ENCODE data around the gene ANGPTL7. TPM values are rescaled to one million over a fixed set of nuclear protein-coding genes. Genes with fewer than 3 reads are reported as not detected.

ANGPTL7 gene
- total and polyA plus RNA-seq, 2 of the 8 experiments (the other 6 are each of a cell fraction or from before 2014, with no cell fraction given), result not detected

GRCh38 chr1:11151826-11152612 is 37.1 kb upstream of the ANGPTL7 start:
- no peak for TF ChIP-seq HDAC2 (IDR thresholded peaks at IDR 0.05; ENCODE audit: borderline replicate concordance in 1 of 2, low read depth in 2 of 2, low read length in 2 of 2)
- 0 out of 2 replicates have a peak, but pooled peaks have one; percentile 17 for TF ChIP-seq JUND (IDR thresholded peaks at IDR 0.05; ENCODE audit: low read length)
- TF ChIP-seq TBP (IDR thresholded peaks at IDR 0.05; ENCODE audit: low read depth, low read length), result no peak
- no peak overlapping the region for H3K9ac ChIP-seq (replicated peaks in 1 of 4; ENCODE audit: extremely low read depth in 1 of 4, low read depth in 3 of 4, low read length in 3 of 4)
- no peak overlapping the region for H2AFZ ChIP-seq (ENCODE audit: low read length)
- H3K4me3 ChIP-seq (ENCODE audit: extremely low read depth in 1 of 4, insufficient read depth in 2 of 4, low read depth in 3 of 4, low read length in 4 of 4), result no peak overlapping the region
- H4K8ac ChIP-seq (ENCODE audit: extremely low read depth, insufficient read depth, low read length), result no peak overlapping the region
- H3K9me3 ChIP-seq (ENCODE audit: insufficient read depth in 2 of 2, low read depth in 1 of 2, low read length in 1 of 2), result no peaks in the 10 kb centered on the region
- H3K4ac ChIP-seq (replicated peaks; ENCODE audit: insufficient read length, low read depth, low read length), result no peak overlapping the region
- H2BK120ac ChIP-seq (replicated peaks; ENCODE audit: low read depth, low read length), result no peak overlapping the region
- no peaks in the 10 kb centered on the region for H4K20me1 ChIP-seq (replicated peaks in 1 of 2; ENCODE audit: control insufficient read depth in 1 of 2, insufficient read depth in 2 of 2, low read length in 2 of 2)
- no peaks in the 10 kb centered on the region for H3K79me1 ChIP-seq (ENCODE audit: low read depth, low read length)
- 90% methylated on average over 9 of the region's 9 CpGs; no CpG with 5 or more reads in 1 of the 2 experiments for WGBS, 2 experiments (ENCODE audit: extremely low coverage in 1 of 2, insufficient coverage in 1 of 2, insufficient read length in 1 of 2, insufficient replicate concordance in 2 of 2, low coverage in 1 of 2, low lambda C conversion rate in 2 of 2, missing lambda C conversion rate in 1 of 2)
- H3K56ac ChIP-seq (replicated peaks; ENCODE audit: insufficient read length, low read depth, low read length), result no peak overlapping the region
- POLR2A ChIA-PET (ENCODE audit: partially characterized antibody), result interaction anchor here (0.6 to 1.9 kb wide), 2 partner anchors 53 to 65 kb away, joined by 3 to 6 read pairs; partner anchors contain the start of gene EXOSC10
- no peak for FAIRE-seq
- no peak overlapping the region for H2BK5ac ChIP-seq (ENCODE audit: low read depth, low read length)
- H2BK20ac ChIP-seq (ENCODE audit: low read length), result no peak overlapping the region
- H3K4me2 ChIP-seq (ENCODE audit: insufficient read depth in 1 of 2, low read depth in 2 of 2, low read length in 2 of 2), result no peak overlapping the region
- no peak overlapping the region for H4K91ac ChIP-seq (replicated peaks; ENCODE audit: insufficient read length, low read length)
- H3K79me2 ChIP-seq (ENCODE audit: control insufficient read depth in 1 of 2, insufficient read depth in 2 of 2, low read length in 2 of 2), result no peaks in the 10 kb centered on the region
- no peak overlapping the region for H2BK12ac ChIP-seq (ENCODE audit: low read depth, low read length)
- no peaks in the 10 kb centered on the region for H3K27me3 ChIP-seq (replicated peaks in 1 of 4; ENCODE audit: control insufficient read depth in 3 of 4, extremely low read depth in 1 of 4, insufficient read depth in 3 of 4, low read length in 3 of 4)
- DNase-seq (ENCODE audit: low read depth in 1 of 2, low spot score in 2 of 2), result no peak
- CTCF ChIA-PET (ENCODE audit: partially characterized antibody), result interaction anchor here (0.9 to 1.2 kb wide), 4 partner anchors 10 to 89 kb away, joined by 3 to 5 read pairs (median 3); no protein-coding TSS in a partner anchor
- H2AK5ac ChIP-seq (ENCODE audit: low read depth, low read length), result no peak overlapping the region
- no peak overlapping the region for H2BK15ac ChIP-seq (ENCODE audit: low read length)
- no peaks in the 10 kb centered on the region for H3K23me2 ChIP-seq (ENCODE audit: low read depth, low read length)
- H3K14ac ChIP-seq (ENCODE audit: insufficient read length), result no peak overlapping the region
- H4K5ac ChIP-seq (ENCODE audit: insufficient read length, low read depth, low read length), result no peak overlapping the region
- no peak overlapping the region for H3K23ac ChIP-seq (ENCODE audit: insufficient read length)
- no peak overlapping the region for H3K18ac ChIP-seq (ENCODE audit: extremely low read depth, low read length)
- H3K27ac ChIP-seq (ENCODE audit: low read depth, low read length), result no peak overlapping the region
- no peaks in the 10 kb centered on the region for H3K4me1 ChIP-seq (replicated peaks in 1 of 4; ENCODE audit: control insufficient read depth in 3 of 4, insufficient read depth in 4 of 4, low read length in 3 of 4)
- peaks cover 5 to 29% (median 23%) of the 10 kb centered on the region in 4 experiments; a peak in 7 of 8 replicates for H3K36me3 ChIP-seq (ENCODE audit: control insufficient read depth in 2 of 4, insufficient read depth in 4 of 4, low read length in 3 of 4)

Data from H1 (cell line).